ENCODE results near the gene IPO11.

Gene IPO11

DNA sequence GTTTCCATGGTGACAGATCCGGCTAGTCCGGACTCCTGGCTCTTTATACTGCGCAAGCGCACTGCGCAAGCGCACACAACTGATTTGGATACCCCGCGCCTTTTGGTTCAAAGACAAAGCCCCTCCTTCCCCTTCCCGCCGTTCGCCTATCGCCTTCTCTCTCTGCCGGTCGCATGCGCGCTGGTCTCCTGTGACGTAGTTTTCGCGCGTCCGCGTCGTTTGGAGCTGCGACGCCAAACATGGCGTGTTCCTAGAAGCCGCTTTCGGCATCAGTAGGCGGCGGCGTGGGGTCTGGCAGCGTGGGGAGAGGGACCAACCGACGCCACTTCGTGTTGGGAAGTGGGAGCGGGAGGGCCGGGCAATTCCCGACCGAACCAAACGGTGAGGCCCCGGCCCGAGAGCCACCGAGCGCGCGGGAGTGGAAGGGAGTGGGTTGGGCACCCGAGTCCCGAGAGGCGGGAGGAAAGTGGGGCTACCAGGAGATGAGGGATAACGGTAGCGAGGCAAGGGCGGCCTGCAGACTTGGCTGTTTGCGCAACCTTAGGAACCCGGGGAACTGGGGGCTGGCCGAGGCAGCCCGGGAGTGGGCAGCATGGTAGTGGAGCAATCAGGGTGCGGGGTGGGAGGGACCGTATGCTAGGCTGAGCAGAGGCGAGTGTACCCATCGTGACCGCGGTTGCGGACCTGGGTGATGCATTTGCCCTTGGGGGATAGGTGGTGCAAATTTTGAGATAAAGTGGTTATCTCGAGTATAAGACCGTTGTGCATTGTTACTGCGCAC, at the start of gene IPO11:
TSS of gene IPO11 (plus strand) at position 215 of the 781 bp plus-strand sequence. CDS start 24,517 bp downstream, outside the sequence.
- peak; percentile 98 for DNase-seq

DNA sequence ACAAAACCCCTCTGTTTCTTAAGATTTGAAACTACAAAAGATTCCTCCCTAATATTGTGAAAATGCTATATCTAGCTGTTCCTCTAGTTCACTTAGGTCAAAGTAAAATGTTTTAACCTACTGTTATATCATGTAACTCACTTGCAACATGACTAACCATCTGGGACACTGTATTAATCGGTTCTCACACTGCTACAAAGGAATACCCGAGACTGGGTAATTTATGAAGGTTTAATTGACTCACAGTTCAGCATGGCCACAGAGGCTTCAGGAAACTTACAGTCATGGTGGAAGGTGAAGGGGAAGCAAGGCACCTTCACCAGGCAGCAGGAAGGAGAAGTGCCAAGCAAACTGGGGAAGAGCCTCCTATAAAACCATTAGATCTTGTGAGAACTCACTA, 43.5 kb upstream of the IPO11 start:
- DNase-seq: no peak

DNA sequence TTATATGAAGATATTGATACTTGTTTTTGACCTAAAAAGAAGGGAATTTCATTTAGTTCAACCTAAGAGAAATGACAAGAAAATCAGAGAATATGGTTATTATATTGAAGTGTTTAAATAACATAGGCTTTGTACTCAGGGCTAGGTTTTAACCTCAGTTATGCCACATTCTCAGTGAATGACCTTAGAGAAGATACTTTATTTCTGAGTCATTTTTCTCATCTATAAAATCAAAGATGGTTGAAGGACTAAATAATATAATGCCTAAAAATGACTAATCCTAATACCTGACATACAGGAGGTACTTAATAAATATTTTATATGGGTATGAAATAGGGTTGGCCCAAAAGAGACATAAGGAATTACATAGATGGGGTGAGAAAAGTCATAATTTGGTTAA, 41.2 kb upstream of the IPO11 start:
- DNase-seq: no peak

DNA sequence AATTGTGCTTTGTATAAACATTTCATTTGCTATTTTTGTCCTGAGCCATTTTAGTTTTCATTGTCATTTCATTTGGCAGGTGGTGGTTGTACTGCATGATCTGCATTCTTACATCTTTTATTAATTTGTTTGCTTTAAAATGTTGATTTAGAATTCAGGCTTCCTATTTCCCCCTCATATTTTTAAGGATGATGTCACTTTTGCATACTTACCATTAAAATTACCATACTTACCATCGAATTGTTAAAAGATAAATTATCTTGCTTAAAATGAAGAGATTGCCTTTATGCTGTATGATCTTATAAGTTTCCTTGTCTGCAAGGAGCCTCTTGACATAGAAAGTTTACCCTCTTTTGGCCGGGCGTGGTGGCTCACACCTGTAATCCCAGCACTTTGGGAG, 40.0 kb upstream of the IPO11 start:
- DNase-seq: no peak

DNA sequence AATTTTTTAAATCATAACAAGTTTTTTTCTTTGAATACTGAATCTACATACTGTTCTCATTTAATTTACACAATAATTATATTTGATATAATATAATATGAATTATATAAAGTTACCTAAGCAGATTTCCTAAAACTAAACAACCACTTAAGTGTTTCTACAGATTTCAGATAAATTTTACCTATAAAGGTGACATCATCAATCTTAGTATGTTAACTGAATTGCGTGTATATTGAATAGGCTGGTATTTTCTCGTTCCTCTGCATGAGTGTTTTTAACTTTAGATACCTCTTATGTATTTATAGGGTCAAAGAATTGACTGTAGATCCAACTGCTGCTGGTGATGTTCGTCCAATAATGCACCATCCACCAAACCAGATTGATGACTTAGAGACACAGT, 39.2 kb upstream of the IPO11 start:
- no peak for DNase-seq

DNA sequence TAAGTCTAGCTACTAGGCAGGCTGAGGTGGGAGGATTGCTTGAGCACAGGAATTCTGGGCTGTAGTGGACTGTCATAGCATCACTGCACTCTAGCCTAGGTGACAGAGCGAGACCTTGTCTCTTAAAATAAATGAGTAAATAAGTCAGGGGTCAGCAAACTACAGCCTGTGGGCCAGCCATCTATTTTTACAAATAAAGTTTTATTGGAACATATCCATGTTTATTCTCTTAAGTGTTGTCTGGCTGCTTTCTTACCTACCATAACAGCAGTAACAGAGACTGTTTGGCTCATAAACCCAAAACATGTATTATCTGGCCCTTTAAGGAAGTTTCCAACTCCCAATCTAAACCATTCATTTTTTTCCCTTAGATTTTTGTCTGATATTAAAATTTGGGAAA, 38.5 kb upstream of the IPO11 start:
- DNase-seq: no peak

DNA sequence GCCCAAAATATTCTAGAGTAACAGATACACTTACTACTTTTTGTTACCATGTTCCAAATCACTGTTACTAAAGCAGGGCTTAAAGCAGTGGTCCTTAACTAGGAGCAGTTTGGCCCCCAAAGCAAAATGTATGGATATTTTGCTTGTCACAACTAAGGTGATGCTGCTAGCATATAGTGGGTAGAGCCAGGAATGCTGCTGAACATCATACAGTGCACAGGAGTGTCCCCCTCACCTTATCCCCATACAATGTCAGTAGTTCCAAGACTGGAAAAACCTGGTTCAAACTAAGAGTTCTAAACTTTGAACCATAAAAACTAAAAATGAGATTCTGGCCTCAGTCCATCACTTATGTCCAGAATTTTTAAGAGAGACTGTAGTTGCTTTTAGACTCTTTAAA, 36.9 kb upstream of the IPO11 start:
- no peak for DNase-seq

DNA sequence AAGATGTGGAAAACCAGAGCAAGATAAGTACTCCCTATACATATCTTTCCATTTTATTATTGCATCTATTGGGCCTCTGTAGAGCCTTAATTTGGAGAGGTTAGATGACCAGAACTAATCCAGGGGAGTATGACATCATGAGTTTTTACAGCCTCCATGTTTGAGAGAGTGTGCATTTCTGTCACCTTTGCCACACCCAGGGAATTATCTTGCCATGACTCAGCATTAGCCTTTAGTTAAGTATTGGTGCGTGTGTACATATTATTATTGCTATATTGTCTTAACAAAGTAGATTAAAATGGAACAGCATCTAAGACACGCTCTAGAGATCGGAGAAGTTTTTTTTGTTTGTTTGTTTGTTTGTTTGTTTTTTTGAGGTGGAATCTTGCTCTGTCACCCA, 36.5 kb upstream of the IPO11 start:
- no peak for DNase-seq

DNA sequence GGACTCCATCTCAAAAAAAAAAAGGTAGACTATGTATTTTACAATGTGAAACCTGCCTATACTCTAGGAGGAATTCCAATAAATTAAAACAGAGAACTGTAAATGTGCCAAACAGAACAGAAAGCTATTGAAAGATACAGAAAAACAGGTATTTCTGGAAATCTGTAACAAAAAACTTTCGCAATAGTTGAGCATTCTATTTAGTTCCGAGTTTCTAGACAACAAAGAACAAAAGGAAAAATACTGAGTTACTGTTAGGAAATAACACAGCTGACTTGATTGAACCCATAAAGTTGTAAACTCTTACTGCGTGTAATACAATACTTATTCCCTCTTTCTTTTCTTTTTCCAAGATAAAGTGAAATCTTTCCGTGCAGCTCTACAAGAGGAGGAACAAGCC, 27.4 kb upstream of the IPO11 start:
- no peak for DNase-seq

DNA sequence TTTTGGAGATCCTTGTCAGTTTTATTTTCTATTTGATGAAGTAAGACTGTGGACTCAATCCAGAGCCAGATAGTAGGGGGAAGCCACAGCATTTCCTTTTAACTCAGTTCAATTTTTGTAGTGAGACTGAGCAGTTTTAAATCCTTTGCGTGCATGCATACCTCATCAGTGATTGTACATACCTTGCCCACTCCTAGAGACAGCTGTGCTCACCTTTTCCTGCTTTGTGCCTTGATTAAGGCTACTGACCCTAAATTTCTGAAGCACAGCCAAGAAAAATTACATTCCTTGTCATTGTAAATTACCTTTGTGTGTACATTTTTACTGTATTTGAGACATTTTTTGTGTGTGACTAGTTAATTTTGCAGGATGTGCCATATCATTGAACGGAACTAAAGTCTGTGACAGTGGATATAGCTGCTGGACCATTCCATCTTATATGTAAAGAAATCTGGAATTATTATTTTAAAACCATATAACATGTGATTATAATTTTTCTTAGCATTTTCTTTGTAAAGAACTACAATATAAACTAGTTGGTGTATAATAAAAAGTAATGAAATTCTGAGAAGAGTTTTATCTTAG, 26.7 kb upstream of the IPO11 start:
- no peak for DNase-seq

DNA sequence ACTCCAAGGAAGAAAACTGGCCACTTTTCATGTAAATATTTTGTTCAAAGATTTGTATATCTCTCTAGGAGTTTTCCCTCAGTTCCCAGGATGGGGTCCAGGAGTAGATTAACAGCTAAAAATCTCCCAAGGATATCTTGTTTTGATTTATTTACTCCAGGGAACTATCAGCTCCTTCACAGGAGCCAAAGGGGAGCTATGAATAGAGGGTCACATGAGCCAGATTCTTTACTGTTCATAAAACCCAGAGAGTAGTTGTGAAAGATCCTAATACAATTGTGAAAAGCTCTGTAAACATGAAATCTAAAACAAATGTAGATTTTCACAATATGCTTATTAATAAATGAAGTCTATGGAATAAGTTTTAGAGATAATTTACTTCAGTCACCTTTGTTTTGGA, 25.7 kb upstream of the IPO11 start:
- DNase-seq: no peak

DNA sequence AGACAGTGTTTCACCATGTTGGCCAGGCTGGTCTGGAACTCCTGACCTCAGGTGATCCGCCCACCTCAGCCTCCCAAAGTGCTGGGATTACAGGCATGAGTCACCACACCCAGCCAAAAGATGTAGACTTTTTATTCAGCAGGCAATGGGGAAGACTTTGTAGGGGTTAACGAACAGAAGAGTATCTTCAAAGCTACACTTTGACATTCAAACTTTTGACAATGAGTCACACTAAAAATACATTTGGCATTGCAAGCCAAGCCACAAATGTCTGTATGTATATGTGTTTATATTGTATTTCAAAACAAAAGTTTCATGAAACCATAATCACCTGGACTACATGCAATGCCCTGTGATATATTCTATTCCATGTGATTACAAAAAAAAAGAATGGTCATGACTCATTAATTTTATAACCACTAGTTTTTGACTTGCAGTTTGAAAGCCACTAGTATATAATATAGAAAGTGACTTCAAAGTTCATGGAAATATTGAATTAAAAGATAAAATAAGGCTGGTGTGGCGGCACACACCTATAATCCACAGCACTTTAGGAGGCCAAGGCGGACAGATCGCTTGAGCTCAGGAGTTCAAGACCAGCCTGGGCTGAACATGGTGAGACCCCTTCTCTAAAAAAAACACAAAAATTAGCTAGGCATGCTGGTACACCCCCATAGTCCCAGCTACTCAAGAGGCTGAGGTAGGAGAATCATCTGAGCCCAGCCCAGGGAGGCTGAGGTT, 17.2 kb upstream of the IPO11 start:
- no peak for DNase-seq

DNA sequence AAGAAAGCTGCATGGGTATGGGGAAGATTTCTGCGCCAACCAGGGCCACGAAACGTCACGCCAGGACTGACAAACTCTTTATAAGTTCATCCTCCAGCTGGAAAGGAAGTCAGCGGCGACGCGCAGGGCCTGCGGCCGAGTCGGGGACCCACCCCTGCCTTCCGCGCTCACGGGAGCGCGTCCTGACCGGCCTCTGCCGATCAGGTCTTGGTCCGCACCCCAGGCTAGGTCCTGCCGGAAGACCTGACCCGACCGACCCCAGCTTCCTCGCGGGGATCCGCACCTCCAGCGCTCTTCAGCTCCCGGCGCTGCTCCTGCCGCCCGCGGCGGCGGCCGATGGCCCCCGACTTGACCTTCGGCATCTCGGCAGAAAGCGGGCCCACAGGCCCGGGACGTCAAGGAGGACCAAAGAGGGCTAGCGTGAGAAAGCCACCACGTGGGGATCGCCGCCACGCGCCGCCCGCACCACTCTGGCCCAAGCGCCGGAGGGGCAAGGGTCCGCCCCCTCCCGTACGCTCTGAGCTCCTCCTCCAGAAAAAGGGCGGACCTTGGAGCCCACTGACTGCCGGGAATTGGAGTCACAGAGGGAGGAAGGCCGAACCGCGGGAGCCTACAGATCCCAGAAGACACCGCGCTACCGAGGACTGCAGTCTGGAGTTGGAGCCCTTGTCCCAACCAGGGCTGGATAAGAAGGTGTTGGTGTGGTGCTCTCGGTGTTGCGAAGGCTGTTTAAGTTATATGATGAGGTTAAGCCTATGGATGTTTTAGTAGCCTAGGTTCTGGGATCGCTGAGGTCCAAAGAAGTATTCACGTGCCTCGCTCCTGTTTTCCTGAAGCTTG, 8.9 kb upstream of the IPO11 start, which contains the start of gene DIMT1:
TSS of gene DIMT1 (minus strand) at position 495 of the 840 bp plus-strand sequence. CDS start at position 362, 133 bp downstream.
- DNase-seq: peak; percentile 89

DNA sequence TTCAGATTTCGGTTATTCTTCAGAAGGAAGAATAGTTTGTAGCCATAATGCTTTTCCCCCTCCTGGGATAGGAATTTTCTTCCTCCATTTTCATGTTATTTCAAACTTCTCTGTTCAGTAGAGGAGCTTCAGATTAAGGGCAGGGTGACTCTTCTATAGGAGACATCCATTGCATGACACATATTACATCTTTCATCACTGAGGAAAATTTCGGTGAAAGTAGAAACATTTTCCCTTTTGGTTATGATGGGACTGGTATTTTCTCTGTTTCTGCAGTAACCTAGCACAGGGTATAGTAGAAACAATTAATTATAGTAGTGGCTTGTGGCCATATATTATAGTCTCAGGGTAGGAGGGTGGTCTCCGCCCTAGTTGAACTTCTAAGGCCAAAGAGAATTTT, 1.1 kb downstream of the IPO11 start:
- no peak for DNase-seq

DNA sequence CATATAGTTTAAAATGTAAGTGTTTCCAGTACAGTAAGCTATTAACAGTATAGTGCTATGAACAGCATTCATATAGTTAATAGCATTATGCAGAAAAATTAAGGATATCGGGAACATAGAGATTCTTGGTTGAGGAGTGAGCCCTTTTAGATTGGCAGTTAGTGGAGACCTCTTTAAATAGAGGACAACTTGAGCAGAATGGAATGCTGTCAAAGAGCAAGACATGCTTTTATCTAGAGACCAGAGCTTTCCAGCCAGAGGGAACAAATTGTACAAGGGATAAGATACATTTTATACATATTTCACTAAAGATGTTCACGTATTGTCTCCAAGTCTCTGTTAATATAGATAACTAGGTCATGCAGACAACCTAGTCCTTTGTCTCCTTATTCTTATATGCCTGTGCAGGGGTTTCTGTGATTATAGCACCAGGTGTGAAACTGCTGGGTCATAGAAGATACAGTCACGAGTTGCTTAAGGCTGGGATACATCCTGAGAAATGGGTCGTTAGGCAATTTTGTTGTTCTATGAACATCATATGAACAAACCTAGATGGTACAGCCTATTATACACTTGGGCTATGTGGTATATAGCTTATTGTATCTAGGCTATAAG, 6.0 kb downstream of the IPO11 start:
- DNase-seq: no peak

DNA sequence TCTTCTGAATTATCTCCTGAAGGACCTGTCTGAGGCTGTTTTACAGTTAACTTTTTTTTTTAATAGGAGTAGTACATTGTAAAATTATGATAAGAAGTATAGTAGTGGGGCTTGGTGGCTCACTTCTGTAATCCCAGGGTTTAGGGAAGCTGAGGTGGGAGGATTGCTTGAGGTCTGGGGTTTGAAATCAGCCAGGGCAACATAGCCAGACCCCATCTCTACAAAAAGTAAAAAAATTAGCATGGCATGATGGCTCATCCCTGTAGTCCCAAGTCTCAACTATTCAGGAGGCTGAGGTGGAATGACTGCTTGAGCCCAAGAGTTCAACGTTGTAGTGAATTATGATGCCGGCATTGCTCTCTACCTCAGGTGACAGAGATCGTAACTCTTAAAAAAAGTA, 7.0 kb downstream of the IPO11 start:
- DNase-seq: no peak

DNA sequence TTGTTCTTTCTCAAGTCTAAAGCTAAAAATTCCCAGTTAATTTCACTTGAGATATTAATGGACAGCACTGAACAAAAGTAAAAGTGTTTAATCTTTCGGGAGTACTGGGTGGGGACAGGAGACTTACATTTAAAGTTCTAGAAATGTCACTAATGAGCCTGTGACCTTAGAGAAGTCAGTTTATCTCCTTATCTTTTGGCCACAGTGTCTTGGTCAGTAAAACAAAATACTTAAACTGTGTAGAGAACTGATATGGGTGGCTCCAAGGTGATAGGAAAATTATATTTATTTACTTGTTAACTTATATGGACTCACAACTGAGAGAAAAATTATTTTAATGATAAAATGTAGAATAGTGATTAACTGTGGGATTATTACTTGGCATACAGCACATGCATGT, 8.9 kb downstream of the IPO11 start:
- DNase-seq: no peak

DNA sequence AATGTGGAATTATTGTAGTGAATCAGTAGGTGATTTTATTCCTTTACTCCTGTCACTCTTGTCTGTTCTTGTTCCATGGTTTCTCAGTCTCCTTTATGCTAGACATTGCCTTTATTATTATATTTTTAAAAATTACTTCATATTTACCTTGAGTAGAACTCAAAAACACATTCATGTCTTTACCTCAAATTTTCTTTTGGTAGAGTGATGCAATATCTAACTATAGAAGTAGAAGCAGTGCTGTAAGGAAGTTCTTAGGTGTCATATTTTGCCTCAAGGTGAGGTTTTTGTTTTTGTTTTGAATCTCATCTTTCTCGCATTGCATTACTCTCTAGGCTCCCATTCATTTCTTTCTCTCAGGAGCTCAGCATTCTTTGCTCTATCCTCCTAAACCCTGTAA, 12.2 kb downstream of the IPO11 start:
- no peak for DNase-seq

DNA sequence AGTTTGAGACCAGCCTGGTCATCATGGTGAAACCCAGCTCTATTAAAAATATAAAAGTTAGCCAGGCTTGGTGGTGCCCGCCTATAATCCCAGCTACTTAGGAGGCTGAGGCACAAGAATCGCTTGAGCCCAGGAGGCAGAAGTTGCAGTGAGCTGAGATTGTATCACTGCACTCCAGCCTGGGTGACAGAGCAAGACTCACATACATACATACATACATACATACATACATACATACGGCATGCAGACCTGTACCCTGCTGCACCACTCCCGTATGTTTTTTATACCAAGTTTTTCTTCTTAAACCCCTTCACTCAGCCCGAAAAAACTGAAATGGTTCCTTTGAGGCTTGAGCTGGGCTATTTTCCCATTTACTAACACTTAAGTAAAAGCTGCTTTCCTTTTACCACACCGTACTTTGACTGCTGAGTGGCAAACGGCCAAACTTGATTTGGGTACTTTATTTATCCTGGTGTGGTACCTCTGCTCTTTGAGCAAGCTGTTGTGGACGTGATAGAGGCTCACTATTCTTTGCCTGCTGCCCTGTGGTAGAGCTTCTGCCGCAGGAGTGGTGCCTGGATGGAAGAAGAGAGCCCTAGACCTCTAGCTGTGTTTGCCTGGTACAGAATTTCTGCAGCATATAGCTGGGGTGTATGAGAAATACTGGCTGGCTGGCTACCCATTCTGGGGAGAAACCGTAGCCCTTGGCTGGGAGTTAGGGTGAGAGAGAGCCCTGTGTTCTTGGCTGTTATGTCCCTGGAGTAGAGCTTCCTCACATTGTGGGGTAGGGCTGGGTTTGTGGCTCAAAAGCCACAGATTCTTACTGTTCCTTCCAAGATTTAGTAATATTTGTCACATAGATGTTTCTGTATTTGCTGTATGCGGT, 19.4 kb downstream of the IPO11 start:
- no peak for DNase-seq

DNA sequence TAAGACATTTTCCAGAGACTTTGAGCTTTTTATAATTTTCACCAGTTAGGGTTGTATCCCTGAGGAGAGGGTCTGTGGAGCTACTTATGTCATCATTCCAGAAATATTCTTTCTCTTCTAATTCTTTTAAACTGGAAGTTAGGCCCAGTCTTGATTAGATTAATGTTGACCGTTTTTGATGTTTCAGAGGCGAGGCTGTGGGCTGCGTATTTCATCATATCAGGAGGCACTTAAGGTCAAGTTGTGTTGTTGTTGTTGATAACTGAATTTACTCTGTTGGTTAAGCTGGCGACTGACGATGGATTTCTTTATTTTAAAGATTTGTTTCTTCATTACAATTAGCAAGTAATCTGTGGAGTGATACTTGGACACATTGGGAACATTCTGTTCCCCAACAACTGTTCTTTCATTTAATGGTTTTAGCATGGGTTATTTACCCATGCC, 20.1 kb downstream of the IPO11 start:
- DNase-seq: no peak

DNA sequence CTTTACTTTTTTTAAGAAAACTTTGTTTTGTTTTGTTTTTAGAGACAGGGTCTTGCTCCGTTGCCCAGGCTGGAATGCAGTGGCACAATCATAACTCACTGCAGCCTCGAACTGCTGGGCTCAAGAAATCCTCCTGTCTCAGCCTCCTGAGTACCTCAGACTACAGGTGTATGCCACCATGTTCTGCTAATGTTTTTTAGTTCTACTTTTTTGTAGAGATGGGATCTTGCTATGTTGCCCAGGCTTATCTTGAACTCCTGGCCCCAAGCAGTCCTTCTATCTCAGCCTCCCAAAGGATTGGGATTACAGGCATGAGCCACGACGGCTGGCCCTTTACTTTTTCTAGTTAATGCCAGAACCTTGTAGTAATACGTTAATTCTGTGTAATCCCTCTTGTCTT, 36.0 kb downstream of the IPO11 start:
- DNase-seq: no peak

DNA sequence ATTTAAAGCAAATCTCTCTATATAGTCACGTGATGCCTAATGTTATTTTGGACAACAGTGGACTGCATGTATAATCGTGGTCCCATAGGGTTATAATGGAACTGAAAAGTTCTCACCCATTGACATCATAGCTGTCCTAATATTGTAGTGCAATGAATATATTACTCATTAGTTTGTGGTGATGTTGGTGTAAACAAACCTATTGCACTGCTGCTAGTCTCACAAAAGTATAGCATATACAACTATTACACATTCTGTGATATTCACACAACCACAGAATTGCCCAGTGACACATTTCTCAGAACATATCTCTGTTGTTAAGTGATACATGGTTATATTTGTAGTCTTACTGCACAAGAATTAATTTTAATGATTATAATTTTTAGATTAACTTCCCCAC, 37.7 kb downstream of the IPO11 start:
- DNase-seq: no peak

All from activated CD4-positive, alpha-beta T cell treated with anti-CD3 and anti-CD28 coated beads, Interleukin-2, amount 50 U/mL, for 1 hour (primary cell).